Activated naive CD8-positive, alpha-beta T cell (primary cell): ENCODE measurements around the gene KCNN3.
A peak's percentile ranks its signal among the peaks of the same experiment; 100 is the strongest.

Experiments used
- H3K27ac Mint-ChIP-seq: one replicate; pipeline ENCODE4 v1.8.0; 2021; ENCODE audit warnings: mixed read lengths
- H3K27me3 Mint-ChIP-seq: one replicate; pipeline ENCODE4 v1.8.0; 2021; ENCODE audit warnings: mixed read lengths
- H3K36me3 Mint-ChIP-seq: one replicate; pipeline ENCODE4 v1.8.0; 2021; ENCODE audit warnings: mixed read lengths
- H3K4me1 Mint-ChIP-seq: one replicate; pipeline ENCODE4 v1.8.0; 2021; ENCODE audit warnings: low read depth, mixed read lengths
- H3K4me3 Mint-ChIP-seq: one replicate; pipeline ENCODE4 v1.8.0; 2021; ENCODE audit warnings: mild to moderate bottlenecking, mixed read lengths
- H3K9me3 Mint-ChIP-seq: one replicate; pipeline ENCODE4 v1.8.0; 2021; ENCODE audit warnings: low read depth, mixed read lengths

KCNN3 gene

GRCh38 chr1:154747380-154747739, 122.7 kb downstream of the KCNN3 start:
- H3K4me1 Mint-ChIP-seq = peaks cover 70% of the 10 kb centered on the region
- peak overlapping the region; percentile 89 for H3K27ac Mint-ChIP-seq
- no peaks in the 10 kb centered on the region for H3K27me3 Mint-ChIP-seq

GRCh38 chr1:154746622-154747299, 123.3 kb downstream of the KCNN3 start:
- Mint-ChIP-seq H3K4me3 (peak overlapping the region; percentile 40), H3K4me1 (peaks cover 64% of the 10 kb centered on the region), H3K36me3 (no peaks in the 10 kb centered on the region), H3K9me3 (no peaks in the 10 kb centered on the region), H3K27me3 (no peaks in the 10 kb centered on the region), H3K27ac (no peak overlapping the region)

More at GRCh38 chr1:154747380-154747739, 122.7 kb downstream of the KCNN3 start:
- Mint-ChIP-seq H3K36me3 (no peaks in the 10 kb centered on the region), H3K4me3 (peak overlapping the region; percentile 79), H3K9me3 (no peaks in the 10 kb centered on the region)

- peaks cover 57% of the 10 kb centered on the region for H3K4me1 Mint-ChIP-seq
- H3K4me3 Mint-ChIP-seq = peak overlapping the region; percentile 10
- H3K36me3 Mint-ChIP-seq = no peaks in the 10 kb centered on the region
- H3K9me3 Mint-ChIP-seq = no peaks in the 10 kb centered on the region
- no peak overlapping the region for H3K27ac Mint-ChIP-seq
- no peaks in the 10 kb centered on the region for H3K27me3 Mint-ChIP-seq
These were observed 124.2 kb downstream of the KCNN3 start for GRCh38 chr1:154745750-154746425.

GRCh38 chr1:154745286-154745731, 124.8 kb downstream of the KCNN3 start:
- H3K4me3 Mint-ChIP-seq = peak overlapping the region; percentile 61
- no peaks in the 10 kb centered on the region for H3K27me3 Mint-ChIP-seq
- peak overlapping the region; percentile 76 for H3K27ac Mint-ChIP-seq
- peaks cover 56% of the 10 kb centered on the region for H3K4me1 Mint-ChIP-seq
- no peaks in the 10 kb centered on the region for H3K36me3 Mint-ChIP-seq
- no peaks in the 10 kb centered on the region for H3K9me3 Mint-ChIP-seq

GRCh38 chr1:154744352-154745035, 125.6 kb downstream of the KCNN3 start:
- Mint-ChIP-seq H3K36me3 (no peaks in the 10 kb centered on the region), H3K4me1 (peaks cover 55% of the 10 kb centered on the region), H3K4me3 (no peak overlapping the region), H3K27ac (no peak overlapping the region), H3K9me3 (no peaks in the 10 kb centered on the region), H3K27me3 (no peaks in the 10 kb centered on the region)

GRCh38 chr1:154743526-154744036, 126.5 kb downstream of the KCNN3 start:
- Mint-ChIP-seq H3K27me3 (no peaks in the 10 kb centered on the region), H3K9me3 (no peaks in the 10 kb centered on the region), H3K27ac (no peak overlapping the region), H3K4me3 (no peak overlapping the region), H3K4me1 (peaks cover 48% of the 10 kb centered on the region), H3K36me3 (no peaks in the 10 kb centered on the region)

- Mint-ChIP-seq H3K27me3 (no peaks in the 10 kb centered on the region), H3K36me3 (no peaks in the 10 kb centered on the region), H3K4me3 (no peak overlapping the region), H3K9me3 (no peaks in the 10 kb centered on the region), H3K27ac (no peak overlapping the region), H3K4me1 (peaks cover 44% of the 10 kb centered on the region)
These were observed 127.5 kb downstream of the KCNN3 start for GRCh38 chr1:154742606-154743005.

- no peaks in the 10 kb centered on the region for H3K27me3 Mint-ChIP-seq
- peaks cover 44% of the 10 kb centered on the region for H3K4me1 Mint-ChIP-seq
- no peaks in the 10 kb centered on the region for H3K9me3 Mint-ChIP-seq
These were observed 128.2 kb downstream of the KCNN3 start for GRCh38 chr1:154741741-154742495.

GRCh38 chr1:154741327-154741726, 128.8 kb downstream of the KCNN3 start:
- Mint-ChIP-seq H3K27ac (no peak overlapping the region), H3K4me1 (peaks cover 44% of the 10 kb centered on the region), H3K9me3 (no peaks in the 10 kb centered on the region), H3K27me3 (no peaks in the 10 kb centered on the region), H3K4me3 (no peak overlapping the region), H3K36me3 (no peaks in the 10 kb centered on the region)

More at GRCh38 chr1:154741741-154742495, 128.2 kb downstream of the KCNN3 start:
- no peak overlapping the region for H3K4me3 Mint-ChIP-seq
- no peak overlapping the region for H3K27ac Mint-ChIP-seq
- H3K36me3 Mint-ChIP-seq = no peaks in the 10 kb centered on the region

GRCh38 chr1:154739654-154740053, 130.4 kb downstream of the KCNN3 start:
- Mint-ChIP-seq H3K9me3 (no peaks in the 10 kb centered on the region), H3K36me3 (no peaks in the 10 kb centered on the region), H3K27ac (no peak overlapping the region), H3K4me3 (no peak overlapping the region), H3K4me1 (peaks cover 36% of the 10 kb centered on the region), H3K27me3 (no peaks in the 10 kb centered on the region)

- Mint-ChIP-seq H3K4me3 (peak overlapping the region; percentile 65), H3K27ac (peak overlapping the region; percentile 82), H3K9me3 (no peaks in the 10 kb centered on the region), H3K27me3 (no peaks in the 10 kb centered on the region), H3K4me1 (peaks cover 29% of the 10 kb centered on the region), H3K36me3 (no peaks in the 10 kb centered on the region)
These were observed 133.2 kb downstream of the KCNN3 start for GRCh38 chr1:154736841-154737240.

GRCh38 chr1:154735804-154736168, 134.3 kb downstream of the KCNN3 start:
- H3K4me3 Mint-ChIP-seq = no peak overlapping the region
- H3K4me1 Mint-ChIP-seq = peaks cover 29% of the 10 kb centered on the region
- no peaks in the 10 kb centered on the region for H3K9me3 Mint-ChIP-seq
- peak overlapping the region; percentile 46 for H3K27ac Mint-ChIP-seq
- H3K27me3 Mint-ChIP-seq = no peaks in the 10 kb centered on the region
- no peaks in the 10 kb centered on the region for H3K36me3 Mint-ChIP-seq

- peaks cover 30% of the 10 kb centered on the region for H3K4me1 Mint-ChIP-seq
- no peak overlapping the region for H3K4me3 Mint-ChIP-seq
- H3K36me3 Mint-ChIP-seq = no peaks in the 10 kb centered on the region
- no peaks in the 10 kb centered on the region for H3K27me3 Mint-ChIP-seq
- no peaks in the 10 kb centered on the region for H3K9me3 Mint-ChIP-seq
- peak overlapping the region; percentile 46 for H3K27ac Mint-ChIP-seq
These were observed 134.8 kb downstream of the KCNN3 start for GRCh38 chr1:154735061-154735803.

- Mint-ChIP-seq H3K4me3 (no peak overlapping the region), H3K27me3 (no peaks in the 10 kb centered on the region), H3K4me1 (peaks cover 42% of the 10 kb centered on the region), H3K9me3 (no peaks in the 10 kb centered on the region), H3K36me3 (no peaks in the 10 kb centered on the region), H3K27ac (no peak overlapping the region)
These were observed 136.5 kb downstream of the KCNN3 start for GRCh38 chr1:154733621-154734020.
